Endothelial cell of umbilical vein (primary cell): ENCODE results near the gene PARD6G. TPM values are rescaled to one million over a fixed set of nuclear protein-coding genes. Genes with fewer than 3 reads are reported as not detected.

Experiments used
- BruUV-seq: library from RNA; stranded (reverse); fragments of 400-500 nt; replicated peaks from 2 replicates; lab custom pipeline; 2021; lab: Mats Ljungman, UMichigan
- CTCF ChIA-PET: fragments of 300-600, 350-600 bp; sonication (Branson Sonifier 250); formaldehyde crosslinking; loops from one replicate; lab custom pipeline; 2021; ENCODE audit warnings: antibody characterized with exemption, inconsistent platforms; lab: Charles Lee
- POLR2A ChIA-PET: fragments of 300-600, 350-600 bp; sonication (Branson Sonifier 250); formaldehyde crosslinking; loops from one replicate; lab custom pipeline; 2021; ENCODE audit warnings: antibody characterized with exemption, inconsistent platforms; lab: Charles Lee
- DNase-seq: peaks from one replicate; pipeline ENCODE4 v3.0.0-alpha.2; 2011; ENCODE audit warnings: low read depth, low spot score
- FAIRE-seq: peaks from 2 replicates; lab custom pipeline; 2011; peaks lifted over from hg19 to GRCh38; lab: Jason Lieb, UNC
- H2AFZ ChIP-seq: 2 replicates; pipeline ENCODE4 v1.6.0; 2012; ENCODE audit warnings: low read depth, low read length, control low read depth, inconsistent platforms
- H3K27ac ChIP-seq: 2 replicates; pipeline ENCODE4 v1.5.1; 2011; ENCODE audit warnings: low read depth, mild to moderate bottlenecking, control low read depth, low read length, moderate library complexity; ENCODE audit not compliant: insufficient read depth
- H3K27me3 ChIP-seq, 2 experiments: 2 replicates each; pipeline versions ENCODE4 v1.6.0 to v1.6.1; 2011; ENCODE audit warnings: low read length in 2 of 2, mixed read lengths in 1 of 2; ENCODE audit not compliant: control insufficient read depth in 2 of 2, insufficient read depth in 2 of 2
- H3K36me3 ChIP-seq, 2 experiments: 2 replicates in 1 of 2; 3 replicates in 1 of 2; pipeline ENCODE4 v1.5.1; 2011; ENCODE audit warnings: low read length in 2 of 2, mild to moderate bottlenecking in 1 of 2, moderate library complexity in 1 of 2; ENCODE audit not compliant: control insufficient read depth in 2 of 2, insufficient read depth in 2 of 2; ENCODE audit errors: extremely low read depth in 1 of 2
- H3K4me1 ChIP-seq: 3 replicates; pipeline ENCODE4 v1.5.1; 2011; ENCODE audit warnings: mild to moderate bottlenecking, low read length; ENCODE audit not compliant: control insufficient read depth, insufficient read depth; ENCODE audit errors: extremely low read depth
- H3K4me2 ChIP-seq: 2 replicates; pipeline ENCODE4 v1.6.1; 2011; ENCODE audit warnings: low read length, control low read depth, mixed read lengths; ENCODE audit not compliant: insufficient read depth
- H3K4me3 ChIP-seq, 3 experiments: fragments of 200-600 bp in 1 of 3; sonication (generic), shearing (Covaris generic) in 1 of 3; replicated peaks in 1 of 3; 2 replicates each; pipeline ENCODE4 v1.5.1; 2011 to 2016; ENCODE audit warnings: control low read depth in 3 of 3, low read length in 3 of 3, mild to moderate bottlenecking in 2 of 3, inconsistent platforms in 1 of 3, low read depth in 1 of 3, moderate library complexity in 1 of 3; ENCODE audit not compliant: insufficient read depth in 1 of 3
- H3K79me2 ChIP-seq: 2 replicates; pipeline ENCODE4 v1.6.0; 2012; ENCODE audit warnings: low read length, inconsistent platforms; ENCODE audit not compliant: control insufficient read depth, insufficient read depth
- H3K9ac ChIP-seq: replicated peaks from 2 replicates; pipeline ENCODE3; 2011; ENCODE audit warnings: low read length, control low read depth; ENCODE audit not compliant: insufficient read depth; ENCODE audit errors: extremely low read depth
- H3K9me1 ChIP-seq: replicated peaks from 3 replicates; pipeline ENCODE4 v1.6.0; 2011; ENCODE audit warnings: mild to moderate bottlenecking, low read length; ENCODE audit not compliant: control insufficient read depth, insufficient read depth; ENCODE audit errors: extremely low read depth
- H3K9me3 ChIP-seq: replicated peaks from 2 replicates; pipeline ENCODE4 v1.5.1; 2012; ENCODE audit warnings: low read length, inconsistent platforms; ENCODE audit not compliant: control insufficient read depth, insufficient read depth
- H4K20me1 ChIP-seq: replicated peaks from 2 replicates; pipeline ENCODE3; 2011; ENCODE audit warnings: mild to moderate bottlenecking, low read length; ENCODE audit not compliant: control insufficient read depth, insufficient read depth; ENCODE audit errors: extremely low read depth
- GATA2 ChIP-seq: IDR thresholded peaks from 2 replicates; pipeline ENCODE4 v1.7.0; 2011; ENCODE audit warnings: low read depth, mild to moderate bottlenecking, moderate library complexity, mixed read lengths, low read length; ENCODE audit not compliant: insufficient read length, insufficient read depth
- JUN ChIP-seq: IDR thresholded peaks from 2 replicates; pipeline ENCODE4 v1.6.1; 2011; ENCODE audit warnings: borderline replicate concordance, low read depth; ENCODE audit not compliant: insufficient read length, insufficient read depth
- MYC ChIP-seq: IDR thresholded peaks from one replicate; pipeline ENCODE4 v1.6.1; 2011; ENCODE audit warnings: mild to moderate bottlenecking, low read depth, low read length
- POLR2A ChIP-seq: IDR thresholded peaks from 2 replicates; pipeline ENCODE4 v1.6.1; 2012; ENCODE audit warnings: low read depth, mild to moderate bottlenecking, control low read depth, low read length
- POLR2AphosphoS5 ChIP-seq: IDR thresholded peaks from 2 replicates; pipeline ENCODE4 v1.6.1; 2012; ENCODE audit warnings: low read depth, mild to moderate bottlenecking, control low read depth, low read length, moderate library complexity; ENCODE audit not compliant: insufficient read depth
- dilution Hi-C: fragments of 300-500 bp; cut with MboI; formaldehyde crosslinking; loops from one replicate; pipeline ENCODE4 v1.15.0; 2019; ENCODE audit warnings: low sequenced_read_pairs; ENCODE audit not compliant: extremely low pct_ligation_motif_present
- intact Hi-C: fragments of 100-400 bp; cut with micrococcal nuclease; formaldehyde crosslinking; loops from one replicate; pipeline ENCODE4 v1.10.0; 2022
- polyA plus RNA-seq, 4 experiments: library from polyadenylated mRNA; depleted of rRNA in 3 of 4; stranded (reverse) in 3 of 4; unstranded in 1 of 4; fragments of >200 nt; gene quantifications; 2 replicates each; pipeline versions ENCODE4 v1.2.1 to v1.2.3, GENCODE V29; 2011 to 2012; ENCODE audit warnings: missing spikeins in 1 of 4
- total RNA-seq: library from RNA; stranded (reverse); gene quantifications from 2 replicates; pipeline ENCODE4 v1.2.3, GENCODE V29; 2021
- TF ChIP-seq, protein P1 (sequence below): IDR thresholded peaks from 2 replicates; pipeline ENCODE4 v1.6.1; 2011; ENCODE audit not compliant: insufficient read depth, insufficient read length
- TF ChIP-seq, protein P2 (sequence below), 2 donors: IDR thresholded peaks; 1 replicate in 1 of 2; 2 replicates in 1 of 2; pipeline ENCODE4 v1.5.1; 2011; ENCODE audit warnings: low read length in 2 of 2, mild to moderate bottlenecking in 2 of 2, moderate library complexity in 2 of 2, control low read depth in 1 of 2, inconsistent platforms in 1 of 2, low read depth in 1 of 2; ENCODE audit not compliant: insufficient read depth in 1 of 2; ENCODE audit errors: extremely low read depth in 1 of 2

PARD6G gene
- total and polyA plus RNA-seq, 2 donors (not counting 3 experiments of a cell fraction or from before 2014, with no cell fraction given), result 1.2 to 1.8 TPM

DNA sequence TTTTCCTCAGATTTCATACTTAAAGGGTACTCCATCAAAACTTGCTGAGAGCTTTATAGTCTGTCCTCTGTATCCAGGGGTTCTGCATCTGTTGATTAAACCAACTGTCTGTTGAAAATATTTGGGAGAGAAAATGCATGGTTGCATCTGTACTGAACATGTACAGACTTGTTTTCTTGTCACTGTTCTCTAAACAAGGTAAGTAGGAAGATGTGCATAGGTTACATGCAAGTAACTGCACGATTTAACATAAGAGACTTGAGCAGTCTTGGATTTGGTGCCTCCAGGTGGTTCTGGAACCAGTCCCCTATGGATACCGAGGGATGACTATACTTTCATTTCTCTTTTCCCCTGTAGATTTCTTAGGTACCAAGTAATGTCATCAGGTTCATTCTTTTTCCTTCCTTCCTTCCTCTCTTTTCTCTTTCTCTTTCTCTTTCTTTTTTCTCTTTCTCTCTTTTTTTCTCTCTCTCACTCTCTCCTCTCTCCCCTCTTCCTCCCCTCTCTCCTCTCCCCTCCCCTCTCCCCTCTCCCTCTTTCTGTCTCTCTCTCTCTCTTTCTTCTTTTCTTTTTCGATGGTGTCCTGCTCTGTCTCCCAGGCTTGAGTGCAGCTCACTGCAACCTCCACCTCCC lies 115.0 kb downstream of the PARD6G start:
- Histone ChIP-seq H3K27ac (no peak overlapping the region), H3K27me3 (no peaks in the 10 kb centered on the region), H3K4me1 (no peaks in the 10 kb centered on the region), H3K9me1 (no peaks in the 10 kb centered on the region), H3K79me2 (peaks cover 41% of the 10 kb centered on the region), H3K9ac (no peak overlapping the region), H2AFZ (no peak overlapping the region), H3K4me3 (no peak overlapping the region), H3K4me2 (no peak overlapping the region), H4K20me1 (peaks cover 2% of the 10 kb centered on the region), H3K36me3 (peaks cover 10 to 17% of the 10 kb centered on the region in 2 experiments), H3K9me3 (no peaks in the 10 kb centered on the region)
- TF ChIP-seq, protein P1, sequence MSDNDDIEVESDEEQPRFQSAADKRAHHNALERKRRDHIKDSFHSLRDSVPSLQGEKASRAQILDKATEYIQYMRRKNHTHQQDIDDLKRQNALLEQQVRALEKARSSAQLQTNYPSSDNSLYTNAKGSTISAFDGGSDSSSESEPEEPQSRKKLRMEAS, result no peak
- TF ChIP-seq GATA2, result no peak
- TF ChIP-seq, protein P2, sequence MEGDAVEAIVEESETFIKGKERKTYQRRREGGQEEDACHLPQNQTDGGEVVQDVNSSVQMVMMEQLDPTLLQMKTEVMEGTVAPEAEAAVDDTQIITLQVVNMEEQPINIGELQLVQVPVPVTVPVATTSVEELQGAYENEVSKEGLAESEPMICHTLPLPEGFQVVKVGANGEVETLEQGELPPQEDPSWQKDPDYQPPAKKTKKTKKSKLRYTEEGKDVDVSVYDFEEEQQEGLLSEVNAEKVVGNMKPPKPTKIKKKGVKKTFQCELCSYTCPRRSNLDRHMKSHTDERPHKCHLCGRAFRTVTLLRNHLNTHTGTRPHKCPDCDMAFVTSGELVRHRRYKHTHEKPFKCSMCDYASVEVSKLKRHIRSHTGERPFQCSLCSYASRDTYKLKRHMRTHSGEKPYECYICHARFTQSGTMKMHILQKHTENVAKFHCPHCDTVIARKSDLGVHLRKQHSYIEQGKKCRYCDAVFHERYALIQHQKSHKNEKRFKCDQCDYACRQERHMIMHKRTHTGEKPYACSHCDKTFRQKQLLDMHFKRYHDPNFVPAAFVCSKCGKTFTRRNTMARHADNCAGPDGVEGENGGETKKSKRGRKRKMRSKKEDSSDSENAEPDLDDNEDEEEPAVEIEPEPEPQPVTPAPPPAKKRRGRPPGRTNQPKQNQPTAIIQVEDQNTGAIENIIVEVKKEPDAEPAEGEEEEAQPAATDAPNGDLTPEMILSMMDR (IDR thresholded peaks at IDR 0.05; ENCODE audit: extremely low read depth in 1 of 2, insufficient read depth in 1 of 2, low read depth in 1 of 2, low read length in 2 of 2), result no peak
- TF ChIP-seq JUN, result no peak
- TF ChIP-seq MYC, result no peak
- no peak for TF ChIP-seq POLR2A
- TF ChIP-seq POLR2AphosphoS5, result no peak
- dilution Hi-C loops, result no loop called here
- DNase-seq (no peak), FAIRE-seq (no peak)
- intact Hi-C loops, result no loop called here
- ChIA-PET CTCF (no interaction called here), POLR2A (no interaction called here)
- BruUV-seq, result no TSS peak
